ENCODE results near the gene PLK1.

- TF ChIP-seq EZH2phosphoT487 (IDR thresholded peaks at IDR 0.05; ENCODE audit: insufficient read depth, low read depth) (no peak), EZH2 (IDR thresholded peaks at IDR 0.05; ENCODE audit: insufficient read depth, poor library complexity, severe bottlenecking) (no peak)
Measured at GRCh38 chr16:23728112-23728477, 49.4 kb downstream of the PLK1 start.

All from GM23248 (cell line).